Fibroblast of the aortic adventitia (primary cell): ENCODE results near the gene PHF10. TPM values are rescaled to one million over a fixed set of nuclear protein-coding genes. Genes with fewer than 3 reads are reported as not detected.

ENCODE experiments used
- DNase-seq: peaks from one replicate; pipeline ENCODE4 v3.0.0-alpha.2; 2010; ENCODE audit warnings: low read depth
- H3K4me3 ChIP-seq: 2 replicates; pipeline ENCODE4 v1.5.1; 2011; ENCODE audit warnings: low read depth, mild to moderate bottlenecking, control low read depth, low read length, moderate library complexity
- CTCF ChIP-seq: IDR thresholded peaks from 2 replicates; pipeline ENCODE4 v1.5.1; 2011; ENCODE audit warnings: mild to moderate bottlenecking, low read length, control low read depth, inconsistent platforms; ENCODE audit not compliant: insufficient read depth
- total RNA-seq: library from RNA; depleted of rRNA; stranded (reverse); fragments of >200 nt; gene quantifications from 2 replicates; pipeline ENCODE4 v1.2.3, GENCODE V29; 2012; ENCODE audit warnings: low replicate concordance

Gene PHF10
- total RNA-seq, 1 donor, result 18.9 TPM

- peak; percentile 1 for TF ChIP-seq CTCF
- H3K4me3 ChIP-seq, result no peak overlapping the region
- peak; percentile 46 for DNase-seq
These were observed 14.1 kb upstream of the PHF10 start for GRCh38 chr6:169738204-169738975.

GRCh38 chr6:169729961-169730360 lies 5.7 kb upstream of the PHF10 start:
- H3K4me3 ChIP-seq, result no peak overlapping the region
- DNase-seq, result no peak
- TF ChIP-seq CTCF, result no peak

GRCh38 chr6:169726963-169727362 lies 2.7 kb upstream of the PHF10 start:
- TF ChIP-seq CTCF, result no peak
- no peak overlapping the region for H3K4me3 ChIP-seq
- no peak for DNase-seq

GRCh38 chr6:169726049-169726400 lies 1.7 kb upstream of the PHF10 start:
- no peak for TF ChIP-seq CTCF
- DNase-seq, result no peak
- no peak overlapping the region for H3K4me3 ChIP-seq

- DNase-seq, result peak; percentile 70
These were observed 1.1 kb upstream of the PHF10 start for GRCh38 chr6:169725125-169726048.

GRCh38 chr6:169723991-169724493 lies 258 bp downstream of the PHF10 start:
- no peak for TF ChIP-seq CTCF
- peak overlapping the region; percentile 64 for H3K4me3 ChIP-seq
- no peak for DNase-seq

More at GRCh38 chr6:169725125-169726048, 1.1 kb upstream of the PHF10 start:
- H3K4me3 ChIP-seq, result peak overlapping the region; percentile 64
- TF ChIP-seq CTCF, result no peak
